ENCODE measurements around the gene RANBP3.
A peak's percentile ranks its signal among the peaks of the same experiment; 100 is the strongest.

RANBP3 gene

DNA sequence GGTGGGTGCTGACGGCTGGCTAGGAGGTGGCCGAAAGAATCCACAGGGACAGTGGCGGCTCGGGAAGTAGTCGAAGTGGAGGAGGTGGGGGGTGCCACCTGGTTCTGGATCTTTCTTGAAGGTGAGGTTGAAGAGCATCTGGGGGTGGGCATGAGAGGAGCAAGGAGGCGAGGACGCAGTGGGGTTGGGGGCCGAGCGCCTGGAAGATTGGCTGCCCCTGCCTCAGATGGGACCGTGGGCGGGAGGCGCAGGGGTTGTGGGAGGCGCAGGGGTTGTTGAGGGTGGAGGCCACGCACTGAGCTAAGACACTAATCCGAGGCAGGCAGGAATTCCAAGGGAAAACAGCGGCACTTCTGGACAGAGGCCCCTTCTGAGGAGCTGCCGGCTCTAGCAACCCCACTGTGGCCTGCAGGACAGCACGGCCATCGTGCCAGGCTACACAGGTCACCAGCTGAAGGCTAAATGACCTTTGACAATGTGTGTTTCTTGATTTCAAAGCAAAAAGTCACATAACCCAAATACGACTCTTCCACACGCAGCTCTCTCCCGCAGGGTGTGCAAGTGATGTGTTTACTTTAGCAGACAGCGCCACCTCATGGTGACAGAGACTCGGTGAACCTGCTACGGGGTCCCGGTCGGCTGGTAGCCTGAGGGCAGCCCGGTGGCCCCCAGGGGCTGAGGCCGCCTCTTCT, 44.1 kb upstream of the RANBP3 start:
- H3K4me3 ChIP-seq (ENCODE audit: low read depth, low read length) = no peak overlapping the region
- TF ChIP-seq, protein P1, sequence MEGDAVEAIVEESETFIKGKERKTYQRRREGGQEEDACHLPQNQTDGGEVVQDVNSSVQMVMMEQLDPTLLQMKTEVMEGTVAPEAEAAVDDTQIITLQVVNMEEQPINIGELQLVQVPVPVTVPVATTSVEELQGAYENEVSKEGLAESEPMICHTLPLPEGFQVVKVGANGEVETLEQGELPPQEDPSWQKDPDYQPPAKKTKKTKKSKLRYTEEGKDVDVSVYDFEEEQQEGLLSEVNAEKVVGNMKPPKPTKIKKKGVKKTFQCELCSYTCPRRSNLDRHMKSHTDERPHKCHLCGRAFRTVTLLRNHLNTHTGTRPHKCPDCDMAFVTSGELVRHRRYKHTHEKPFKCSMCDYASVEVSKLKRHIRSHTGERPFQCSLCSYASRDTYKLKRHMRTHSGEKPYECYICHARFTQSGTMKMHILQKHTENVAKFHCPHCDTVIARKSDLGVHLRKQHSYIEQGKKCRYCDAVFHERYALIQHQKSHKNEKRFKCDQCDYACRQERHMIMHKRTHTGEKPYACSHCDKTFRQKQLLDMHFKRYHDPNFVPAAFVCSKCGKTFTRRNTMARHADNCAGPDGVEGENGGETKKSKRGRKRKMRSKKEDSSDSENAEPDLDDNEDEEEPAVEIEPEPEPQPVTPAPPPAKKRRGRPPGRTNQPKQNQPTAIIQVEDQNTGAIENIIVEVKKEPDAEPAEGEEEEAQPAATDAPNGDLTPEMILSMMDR (IDR thresholded peaks at IDR 0.05; ENCODE audit: borderline replicate concordance, insufficient read depth, low read depth, low read length) = peak; percentile 76

DNA sequence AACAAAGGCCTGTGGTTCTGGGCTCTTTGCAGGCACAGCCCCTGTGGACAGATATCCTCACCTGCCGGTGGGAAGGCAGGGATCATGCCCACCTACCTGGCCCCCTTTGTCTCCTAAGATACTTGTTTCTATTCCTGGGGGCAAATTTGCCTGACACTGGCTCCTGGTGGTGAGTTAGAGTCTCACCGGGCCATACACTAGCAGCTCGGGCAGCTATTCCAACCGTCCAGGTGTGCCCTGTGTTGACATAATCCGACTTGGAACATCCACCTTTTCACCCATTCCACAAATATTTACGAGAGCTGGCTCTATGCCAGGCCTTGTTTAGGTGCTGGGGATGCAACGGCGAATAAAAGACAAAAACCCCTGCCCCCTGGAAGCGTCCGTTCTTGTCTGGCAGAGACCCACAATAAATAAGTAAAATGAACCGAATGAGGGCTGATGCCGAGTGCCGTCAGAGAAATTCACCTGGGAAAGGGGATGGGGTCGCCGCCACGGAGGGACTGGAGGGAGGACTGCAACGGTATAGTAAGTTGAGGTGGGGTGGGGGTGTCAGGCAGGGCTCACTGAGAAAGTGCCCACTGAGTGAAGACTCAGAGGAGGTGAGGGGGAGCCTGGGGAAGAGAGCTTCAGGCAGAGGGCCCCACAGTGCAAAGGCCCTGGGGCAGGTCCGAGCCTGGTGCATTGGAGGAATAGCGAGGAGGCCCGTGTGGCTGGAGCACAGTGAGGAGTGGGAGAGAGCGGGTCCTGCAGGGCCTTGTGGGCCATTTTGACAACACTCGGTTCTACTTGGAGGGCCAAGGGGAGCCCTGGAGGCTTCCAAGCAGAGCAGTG, 43.2 kb upstream of the RANBP3 start:
- no peak overlapping the region for H3K4me3 ChIP-seq (ENCODE audit: low read depth, low read length)
- TF ChIP-seq, protein P1 (IDR thresholded peaks at IDR 0.05; ENCODE audit: borderline replicate concordance, insufficient read depth, low read depth, low read length) = no peak

- no peak overlapping the region for H3K4me3 ChIP-seq (ENCODE audit: low read depth, low read length)
- TF ChIP-seq, protein P1 (IDR thresholded peaks at IDR 0.05; ENCODE audit: borderline replicate concordance, insufficient read depth, low read depth, low read length) = no peak
Observed at GRCh38 chr19:6020166-6020882, 42.4 kb upstream of the RANBP3 start.

DNA sequence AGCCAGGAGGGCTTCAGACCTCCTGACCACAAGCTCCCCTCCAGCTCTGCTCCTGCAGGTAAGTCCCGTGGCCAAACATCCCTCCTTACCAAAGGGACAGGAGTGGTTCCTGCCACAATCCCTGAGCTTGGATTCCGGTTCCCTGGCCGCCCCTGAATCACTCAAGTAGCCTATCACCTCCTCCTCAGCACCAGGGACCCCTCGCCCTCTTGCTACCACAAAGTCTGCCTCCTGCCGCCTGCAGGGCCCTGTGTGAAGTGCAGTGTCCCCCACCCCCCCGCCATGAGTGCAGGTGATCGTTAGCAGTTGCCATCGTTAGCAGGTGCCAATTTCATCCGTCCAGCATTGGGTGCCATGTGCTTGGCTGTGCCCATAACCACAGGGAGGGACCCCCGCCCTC, 40.8 kb upstream of the RANBP3 start:
- H3K4me3 ChIP-seq (ENCODE audit: low read depth, low read length) = no peak overlapping the region
- TF ChIP-seq, protein P1 (IDR thresholded peaks at IDR 0.05; ENCODE audit: borderline replicate concordance, insufficient read depth, low read depth, low read length) = peak; percentile 53; the same call in 1 of the 2 replicates

- H3K4me3 ChIP-seq (ENCODE audit: low read depth, low read length) = no peak overlapping the region
- TF ChIP-seq, protein P1 (IDR thresholded peaks at IDR 0.05; ENCODE audit: borderline replicate concordance, insufficient read depth, low read depth, low read length) = no peak
Observed at GRCh38 chr19:6017576-6017975, 39.6 kb upstream of the RANBP3 start.

DNA sequence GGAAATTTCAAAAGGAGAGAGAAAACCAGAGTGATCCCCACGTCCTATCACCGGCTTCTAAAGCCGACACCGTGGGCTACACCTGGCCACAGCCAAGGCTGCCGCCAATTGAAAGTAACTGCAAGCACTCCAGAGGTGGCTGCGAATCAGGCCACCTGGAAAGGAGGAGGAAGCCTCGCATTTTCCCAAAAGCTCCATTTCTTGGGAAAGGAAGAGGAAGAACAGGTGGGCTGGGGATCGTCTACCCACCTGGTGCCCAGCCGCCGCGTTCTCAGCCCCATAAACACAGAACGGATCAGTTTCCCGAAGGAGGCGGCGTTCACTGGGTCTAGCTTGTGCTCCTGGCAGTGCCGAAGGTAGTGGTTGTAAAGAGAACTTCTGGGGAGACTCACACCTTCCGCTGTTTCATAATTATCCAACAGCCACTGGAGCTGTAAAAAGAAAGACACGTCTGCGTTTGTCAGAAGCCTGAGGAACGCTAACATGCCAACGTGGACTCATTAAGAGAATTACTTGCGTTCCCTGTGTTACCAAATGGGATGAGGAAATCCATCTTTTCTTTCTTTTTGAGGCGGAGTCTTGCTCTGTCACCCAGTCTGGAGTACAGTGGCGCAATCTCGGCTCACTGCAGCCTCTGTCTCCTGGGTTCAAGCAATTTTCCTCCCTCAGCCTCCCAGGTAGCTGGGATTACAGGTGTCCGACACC, 38.1 kb upstream of the RANBP3 start:
- TF ChIP-seq, protein P1 (IDR thresholded peaks at IDR 0.05; ENCODE audit: borderline replicate concordance, insufficient read depth, low read depth, low read length) = no peak
- no peak overlapping the region for H3K4me3 ChIP-seq (ENCODE audit: low read depth, low read length)
